NT2/D1 (cell line): Measurements from ENCODE around the gene CDK15.

Source experiments
- DNase-seq: peaks from one replicate; pipeline ENCODE4 v3.0.0-alpha.2; 2011; ENCODE audit warnings: low read depth, low spot score
- H3K27me3 ChIP-seq: 2 replicates; pipeline ENCODE4 v1.6.0; 2011; ENCODE audit warnings: mild to moderate bottlenecking; ENCODE audit not compliant: insufficient read length, insufficient read depth
- H3K36me3 ChIP-seq: 2 replicates; pipeline ENCODE4 v1.6.1; 2011; ENCODE audit warnings: mild to moderate bottlenecking, low read length, mixed read lengths; ENCODE audit not compliant: insufficient read depth, insufficient read length
- H3K4me1 ChIP-seq: 2 replicates; pipeline ENCODE4 v1.5.1; 2011; ENCODE audit not compliant: insufficient read depth, insufficient read length
- H3K4me3 ChIP-seq: 2 replicates; pipeline ENCODE4 v1.5.1; 2011; ENCODE audit warnings: low read depth; ENCODE audit not compliant: insufficient read length
- H3K9ac ChIP-seq: 2 replicates; pipeline ENCODE4 v1.6.0; 2011; ENCODE audit warnings: low read depth; ENCODE audit not compliant: insufficient read length
- H3K9me3 ChIP-seq: 2 replicates; pipeline ENCODE4 v1.5.1; 2011; ENCODE audit warnings: mild to moderate bottlenecking, low read length; ENCODE audit not compliant: insufficient read depth
- SUZ12 ChIP-seq: IDR thresholded peaks from 2 replicates; pipeline ENCODE4 v1.6.1; 2011; ENCODE audit not compliant: insufficient read length, insufficient read depth; ENCODE audit errors: extremely low read depth
- YY1 ChIP-seq: IDR thresholded peaks from 2 replicates; pipeline ENCODE4 v1.6.1; 2011; ENCODE audit not compliant: insufficient read length, insufficient read depth
- ZNF274 ChIP-seq: IDR thresholded peaks from 2 replicates; pipeline ENCODE4 v1.6.1; 2011; ENCODE audit warnings: mild to moderate bottlenecking, low read depth, low read length

Gene CDK15

DNA sequence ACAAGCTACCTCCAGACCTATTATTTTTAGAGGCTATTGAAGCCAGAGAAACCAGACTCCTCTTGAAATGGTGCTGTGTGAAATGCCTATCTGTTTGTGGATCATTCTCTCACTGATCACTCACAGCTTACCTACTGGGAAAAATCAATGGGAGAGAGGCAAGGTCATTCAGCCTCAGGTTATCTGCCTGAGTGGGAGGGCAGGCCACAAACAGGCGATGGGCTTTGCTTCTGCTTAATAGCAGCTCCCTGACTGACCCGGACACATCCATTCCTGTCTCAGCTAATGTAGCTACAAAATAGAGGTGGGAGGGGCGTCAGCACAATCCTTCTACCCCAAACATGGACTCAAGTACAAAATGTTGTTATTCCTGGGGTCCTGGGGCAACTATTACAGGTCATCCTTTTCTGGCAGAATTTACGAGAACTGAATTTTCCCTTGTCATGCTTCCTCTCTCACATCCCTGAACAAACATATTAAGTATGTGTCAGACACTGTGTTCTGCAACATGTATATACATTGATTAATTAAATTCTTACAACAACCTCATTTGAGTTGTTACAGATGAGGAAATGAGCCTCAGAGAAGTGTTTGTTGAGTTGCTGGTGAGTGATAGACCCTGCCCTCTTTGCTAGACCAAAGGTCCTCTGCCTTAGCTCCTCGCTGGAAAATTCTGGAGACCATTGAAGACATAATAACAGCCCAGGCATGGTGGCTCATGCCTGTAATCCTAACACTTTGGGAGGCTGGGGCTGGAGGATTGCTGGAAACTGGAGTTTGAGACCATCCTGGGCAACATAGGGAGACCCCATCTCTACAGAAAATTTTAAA, 60.5 kb downstream of the CDK15 start:
- Histone ChIP-seq H3K4me1 (no peaks in the 10 kb centered on the region), H3K9ac (no peak overlapping the region), H3K9me3 (no peaks in the 10 kb centered on the region), H3K27me3 (no peaks in the 10 kb centered on the region), H3K4me3 (no peak overlapping the region), H3K36me3 (no peaks in the 10 kb centered on the region)
- TF ChIP-seq SUZ12: no peak
- TF ChIP-seq YY1: no peak
- no peak for TF ChIP-seq ZNF274
- no peak for DNase-seq

DNA sequence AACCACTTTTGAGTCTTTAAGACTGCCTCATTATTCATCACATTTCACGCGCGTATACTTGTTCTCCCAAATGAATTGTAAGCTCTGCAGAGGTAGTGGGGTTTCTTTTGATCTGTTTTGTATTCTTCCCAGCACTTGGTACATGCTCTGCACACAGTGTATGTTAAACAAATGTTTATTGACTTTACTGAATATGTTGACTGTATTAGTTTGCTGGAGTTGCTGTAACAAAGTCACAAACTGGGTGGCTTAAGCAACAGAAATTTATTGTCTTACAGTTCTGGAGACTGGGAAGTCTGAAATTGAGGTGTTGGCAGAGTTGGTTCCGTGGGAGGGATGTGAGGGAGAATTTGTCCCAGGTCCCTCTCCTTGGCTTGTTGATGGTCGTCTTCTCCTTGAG, 65.1 kb downstream of the CDK15 start:
- H3K9me3 ChIP-seq: no peaks in the 10 kb centered on the region
- H3K9ac ChIP-seq: no peak overlapping the region
- no peaks in the 10 kb centered on the region for H3K27me3 ChIP-seq
- no peaks in the 10 kb centered on the region for H3K4me1 ChIP-seq
- DNase-seq: no peak
- no peaks in the 10 kb centered on the region for H3K36me3 ChIP-seq
- H3K4me3 ChIP-seq: no peak overlapping the region
- no peak for TF ChIP-seq YY1
- TF ChIP-seq SUZ12: no peak
- no peak for TF ChIP-seq ZNF274

DNA sequence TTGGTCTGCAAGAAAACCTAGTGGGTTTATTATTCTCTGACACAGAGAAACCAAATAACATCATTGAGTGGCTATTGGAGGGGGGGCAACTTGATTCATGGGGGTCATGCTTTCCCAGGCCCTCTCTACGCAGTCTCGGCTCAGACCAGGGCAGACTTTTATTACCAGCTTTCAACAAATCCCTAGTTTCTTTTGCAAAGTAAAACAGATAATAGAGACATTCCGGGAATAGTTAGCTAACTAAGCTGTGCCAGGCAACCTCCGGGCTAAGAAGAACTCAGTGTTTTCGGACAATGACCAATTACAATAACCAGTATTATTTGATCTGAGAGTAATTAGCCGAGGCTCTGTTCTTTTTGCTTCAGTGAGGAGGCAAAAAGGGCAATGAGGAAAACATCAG, 66.3 kb downstream of the CDK15 start:
- Histone ChIP-seq H3K9me3 (no peaks in the 10 kb centered on the region), H3K4me1 (no peaks in the 10 kb centered on the region), H3K9ac (no peak overlapping the region), H3K27me3 (no peaks in the 10 kb centered on the region), H3K36me3 (no peaks in the 10 kb centered on the region), H3K4me3 (no peak overlapping the region)
- DNase-seq: no peak
- TF ChIP-seq SUZ12 (no peak), YY1 (no peak), ZNF274 (no peak)

DNA sequence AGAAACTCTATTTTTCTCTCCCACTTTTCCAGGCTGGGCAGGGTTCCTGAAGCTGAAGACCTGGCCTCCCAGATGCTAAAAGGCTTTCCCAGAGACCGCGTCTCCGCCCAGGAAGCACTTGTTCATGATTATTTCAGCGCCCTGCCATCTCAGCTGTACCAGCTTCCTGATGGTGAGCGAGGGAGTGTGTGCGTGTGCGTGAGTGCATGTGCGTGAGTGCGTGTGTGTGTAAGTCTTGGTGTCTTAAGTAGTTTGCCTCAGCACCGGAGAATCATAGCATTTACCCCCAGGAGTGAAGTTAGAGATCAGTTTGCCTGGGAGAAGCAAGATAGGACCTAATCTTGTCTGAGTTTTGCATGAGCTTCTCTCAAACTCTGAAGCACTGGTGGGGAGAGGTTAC, 73.7 kb downstream of the CDK15 start:
- H3K4me3 ChIP-seq: no peak overlapping the region
- no peaks in the 10 kb centered on the region for H3K36me3 ChIP-seq
- no peak for DNase-seq
- H3K9ac ChIP-seq: no peak overlapping the region
- H3K9me3 ChIP-seq: no peaks in the 10 kb centered on the region
- no peaks in the 10 kb centered on the region for H3K27me3 ChIP-seq
- TF ChIP-seq YY1 (no peak), ZNF274 (no peak), SUZ12 (no peak)
- H3K4me1 ChIP-seq: no peaks in the 10 kb centered on the region

DNA sequence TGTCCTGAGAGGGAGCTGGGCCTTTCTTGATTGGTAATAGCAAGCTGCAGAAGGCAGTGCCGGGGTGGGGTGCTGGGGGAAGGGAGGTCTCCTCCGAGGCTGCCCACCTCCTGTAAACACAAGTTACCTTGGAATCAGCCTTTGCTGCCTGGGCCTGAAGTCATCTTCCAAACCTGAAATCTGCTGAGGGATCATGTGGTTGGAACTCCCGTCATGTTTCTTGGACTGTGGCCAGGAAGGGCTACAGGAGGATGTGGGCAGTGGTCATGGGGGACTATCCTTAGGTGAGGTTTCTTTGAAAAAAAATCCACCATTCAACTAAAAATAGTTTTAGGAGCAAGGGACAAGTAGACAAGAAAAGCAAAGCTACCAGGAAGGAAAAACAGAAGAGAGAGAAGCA, 74.2 kb downstream of the CDK15 start:
- no peak for DNase-seq

DNA sequence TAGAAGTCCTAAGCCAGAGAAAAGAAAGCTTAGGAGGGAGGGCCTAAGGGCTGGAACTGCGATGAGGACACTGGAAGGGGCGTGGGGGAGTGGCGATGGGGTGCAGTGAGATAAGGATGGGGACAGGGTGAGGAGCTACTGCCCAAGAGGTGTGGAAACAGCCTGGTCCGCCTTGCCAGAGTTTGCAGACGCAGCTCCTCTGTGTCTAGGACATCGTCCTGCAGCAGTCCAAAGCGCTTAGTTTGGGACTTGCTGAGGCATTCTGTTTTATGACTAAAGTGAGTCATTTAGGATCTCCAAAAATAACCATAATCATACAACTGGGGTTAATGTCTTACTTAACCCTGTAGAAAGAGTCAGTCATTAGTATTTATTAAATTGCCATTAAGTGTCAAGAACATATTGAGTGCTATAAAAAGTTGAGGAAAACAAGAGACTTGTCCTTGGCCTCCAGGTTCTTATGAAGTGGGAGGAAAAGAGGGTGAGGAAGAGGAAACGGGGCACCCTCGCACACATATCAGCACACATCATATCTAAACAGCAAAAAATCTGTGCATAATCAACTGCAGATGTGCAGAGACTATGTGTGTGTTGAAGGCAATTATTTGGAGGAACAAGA, 74.8 kb downstream of the CDK15 start:
- no peaks in the 10 kb centered on the region for H3K4me1 ChIP-seq
- H3K4me3 ChIP-seq: no peak overlapping the region
- H3K9ac ChIP-seq: no peak overlapping the region
- no peaks in the 10 kb centered on the region for H3K36me3 ChIP-seq
- DNase-seq: no peak
- no peaks in the 10 kb centered on the region for H3K9me3 ChIP-seq
- no peak for TF ChIP-seq ZNF274
- no peak for TF ChIP-seq SUZ12
- no peak for TF ChIP-seq YY1
- no peaks in the 10 kb centered on the region for H3K27me3 ChIP-seq

More for the DNA sequence above, 74.2 kb downstream of the CDK15 start:
- Histone ChIP-seq H3K36me3 (no peaks in the 10 kb centered on the region), H3K4me1 (no peaks in the 10 kb centered on the region), H3K27me3 (no peaks in the 10 kb centered on the region), H3K9me3 (no peaks in the 10 kb centered on the region), H3K9ac (no peak overlapping the region), H3K4me3 (no peak overlapping the region)
- no peak for TF ChIP-seq YY1
- no peak for TF ChIP-seq SUZ12
- TF ChIP-seq ZNF274: no peak

DNA sequence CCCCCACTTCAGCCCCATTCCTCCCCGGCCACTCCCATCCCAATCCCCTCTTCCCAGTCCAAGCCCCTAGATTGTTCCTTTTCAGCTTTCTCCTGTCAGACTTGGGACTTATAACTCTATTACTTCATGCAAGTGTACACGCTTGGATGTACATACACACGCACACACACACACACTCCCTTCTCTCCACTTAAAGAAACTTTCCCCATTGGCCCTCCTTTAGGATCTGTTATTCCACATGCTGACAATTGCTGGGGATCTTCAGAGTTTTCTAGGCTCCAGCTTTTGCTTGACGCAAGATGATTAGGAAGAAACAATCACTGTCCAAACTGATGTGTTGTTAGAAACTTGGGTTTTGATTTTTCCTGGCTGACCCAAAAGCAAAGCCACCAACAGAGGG, 75.4 kb downstream of the CDK15 start:
- no peak for TF ChIP-seq YY1
- TF ChIP-seq SUZ12: no peak
- TF ChIP-seq ZNF274: no peak
- no peaks in the 10 kb centered on the region for H3K36me3 ChIP-seq
- H3K4me1 ChIP-seq: no peaks in the 10 kb centered on the region
- no peak overlapping the region for H3K4me3 ChIP-seq
- H3K27me3 ChIP-seq: no peaks in the 10 kb centered on the region
- no peak for DNase-seq
- H3K9me3 ChIP-seq: no peaks in the 10 kb centered on the region
- no peak overlapping the region for H3K9ac ChIP-seq
